DMS53 (cell line): ENCODE results near the gene AP3B1.
"Not testable (repeated sequence)": the region's sequence is repeated elsewhere in the genome, so short reads cannot be mapped to it uniquely, and the experiment has no call there.

Source experiments
- DNase-seq: peaks from one replicate; lab custom pipeline; 2025; lab: John Stamatoyannopoulos, UW

AP3B1 gene

GRCh38 chr5:78243639-78244038 is 50.9 kb downstream of the AP3B1 start:
- no peak for DNase-seq

DNA sequence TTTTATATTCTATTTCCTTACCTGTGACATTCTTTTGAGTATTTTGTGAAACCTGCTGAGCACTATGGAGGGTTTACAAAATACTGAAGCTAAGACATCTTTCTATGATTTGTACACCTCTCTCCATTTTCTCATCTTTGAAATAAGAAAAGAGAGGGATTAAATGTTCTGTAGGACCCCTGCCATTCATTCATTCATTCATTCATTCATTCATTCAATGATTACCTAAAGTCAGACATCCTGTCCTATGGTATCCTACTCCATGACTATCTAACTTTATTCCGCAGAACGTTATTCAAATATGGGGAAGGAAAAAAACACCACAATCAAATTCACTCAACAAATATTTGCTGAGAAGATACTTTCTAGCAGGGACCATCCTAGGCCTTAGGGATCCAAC is 51.4 kb downstream of the AP3B1 start:
- DNase-seq = no peak

GRCh38 chr5:78242001-78242400 is 52.5 kb downstream of the AP3B1 start:
- no peak for DNase-seq

- DNase-seq = no peak
Observed at GRCh38 chr5:78237911-78238310, 56.6 kb downstream of the AP3B1 start.

- no peak for DNase-seq
Observed at GRCh38 chr5:78236046-78236445, 58.5 kb downstream of the AP3B1 start.

GRCh38 chr5:78235289-78235688 is 59.2 kb downstream of the AP3B1 start:
- peak; percentile 11 for DNase-seq

DNA sequence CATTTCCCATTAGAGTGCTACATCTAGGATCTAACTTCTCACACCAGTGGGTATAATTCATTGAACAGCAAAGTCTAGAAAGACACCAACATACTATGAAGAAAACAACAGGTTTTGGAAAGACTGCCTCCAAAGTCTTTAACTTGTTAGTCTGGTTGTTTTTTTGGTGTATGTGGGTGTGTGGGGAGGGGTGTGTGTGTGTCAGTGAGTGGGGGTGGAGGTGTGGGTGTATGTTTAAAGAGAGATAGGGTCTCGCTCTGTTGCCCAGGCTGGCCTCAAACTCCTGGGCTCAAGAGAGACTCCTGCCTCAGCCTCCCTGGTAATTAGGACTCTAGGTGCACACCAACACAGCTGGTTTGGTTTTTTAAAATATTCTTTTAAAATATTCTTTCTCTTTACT is 59.7 kb downstream of the AP3B1 start:
- no peak for DNase-seq

DNA sequence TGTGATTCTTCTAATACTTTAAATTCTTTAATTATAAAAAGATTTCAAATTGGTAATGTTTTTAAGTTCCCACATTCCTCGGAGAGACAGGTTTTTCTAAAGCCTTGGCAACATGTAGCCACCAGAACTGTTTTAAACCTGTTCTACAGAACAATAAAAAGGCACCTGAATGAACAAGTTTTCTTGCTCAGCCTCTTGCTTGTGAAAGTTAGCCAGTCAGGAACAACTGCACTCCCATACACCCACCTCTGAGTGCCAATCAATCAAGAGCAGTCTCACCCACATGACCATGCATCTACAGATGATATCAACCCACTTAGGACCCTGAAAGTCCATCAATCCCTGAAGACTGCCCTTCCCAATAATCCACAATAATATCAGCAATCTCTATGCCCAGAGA is 62.3 kb downstream of the AP3B1 start:
- DNase-seq = no peak

DNA sequence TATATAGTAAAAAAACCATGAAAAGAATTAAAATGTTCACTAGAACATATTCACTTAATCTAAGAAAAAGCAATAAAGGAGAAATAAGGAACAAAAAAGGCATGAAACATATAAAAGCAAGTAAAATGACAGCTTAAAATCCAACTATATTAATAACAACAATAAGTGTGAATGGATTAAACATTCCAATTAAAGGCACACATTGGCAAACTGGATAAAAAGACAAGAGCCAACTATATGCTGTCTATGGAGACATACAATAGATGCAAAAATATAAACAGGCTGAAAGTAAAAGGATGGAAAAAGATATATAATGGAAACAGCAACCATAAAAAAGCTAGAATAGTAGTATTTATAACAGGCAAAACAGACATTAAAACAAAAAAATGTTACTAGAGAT is 70.1 kb downstream of the AP3B1 start:
- no peak for DNase-seq

DNA sequence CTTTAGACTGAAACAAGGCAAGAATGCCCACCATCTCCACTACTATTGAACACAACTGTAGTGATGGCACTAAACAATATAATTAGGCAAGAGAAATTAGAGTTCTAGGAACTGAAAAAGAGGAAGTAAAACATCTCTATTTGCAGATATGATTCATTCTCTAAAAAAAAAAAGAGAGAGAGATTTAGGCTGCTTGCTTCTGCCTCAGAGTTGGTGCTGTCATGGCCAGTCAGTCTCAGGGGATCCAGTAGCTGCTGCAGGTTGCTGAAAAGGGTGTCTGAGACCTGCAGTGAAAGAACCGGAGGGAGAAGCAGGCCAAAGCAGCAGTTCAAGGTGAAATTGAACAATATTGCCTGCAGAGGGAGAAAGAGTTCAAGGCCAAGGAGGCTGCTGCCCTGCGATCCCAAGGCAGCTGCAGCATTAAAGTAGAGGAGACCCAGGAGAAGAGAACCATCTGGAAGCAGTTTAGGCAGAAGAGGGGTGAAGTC is 72.5 kb downstream of the AP3B1 start:
- DNase-seq = peak; percentile 45

DNA sequence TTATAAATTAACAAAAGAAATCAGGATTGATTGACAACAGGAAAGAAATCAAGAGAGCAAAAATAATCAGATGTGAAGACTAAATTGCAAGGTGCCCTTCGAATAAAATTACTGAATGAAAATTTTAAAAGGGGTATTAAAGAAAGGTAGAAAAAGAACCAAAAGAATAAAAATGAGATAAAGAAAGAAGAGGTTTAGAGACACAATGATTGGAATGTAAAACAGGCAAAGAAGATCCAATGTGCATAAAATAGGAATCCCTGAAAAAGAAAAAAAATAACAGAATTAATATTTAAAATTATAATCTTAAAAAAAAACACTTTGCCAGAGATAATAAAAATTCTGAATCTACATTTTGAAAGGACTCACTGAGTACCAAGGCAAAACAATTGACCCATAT is 73.0 kb downstream of the AP3B1 start:
- no peak for DNase-seq

GRCh38 chr5:78215972-78216371 is 78.5 kb downstream of the AP3B1 start:
- no peak for DNase-seq

DNA sequence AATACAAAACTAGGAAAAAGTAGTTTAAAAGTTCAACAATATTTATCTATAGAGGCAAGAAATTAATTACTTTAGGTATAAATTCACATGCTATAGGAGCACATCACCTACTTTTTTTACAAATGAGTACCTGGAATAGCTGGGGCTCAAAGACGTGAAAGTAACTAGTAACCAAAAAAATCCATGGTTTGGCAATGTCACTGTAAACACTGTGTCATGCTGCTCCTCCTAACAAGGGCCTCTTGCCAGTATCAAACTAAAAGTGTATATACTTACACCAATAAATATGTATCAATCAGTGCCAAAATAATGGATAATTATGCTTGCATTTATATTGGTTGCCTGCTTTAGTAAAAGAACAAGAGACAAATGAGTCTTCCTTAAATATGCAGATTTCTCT is 78.9 kb downstream of the AP3B1 start:
- DNase-seq = no peak

GRCh38 chr5:78213799-78214198 is 80.7 kb downstream of the AP3B1 start:
- no peak for DNase-seq

DNA sequence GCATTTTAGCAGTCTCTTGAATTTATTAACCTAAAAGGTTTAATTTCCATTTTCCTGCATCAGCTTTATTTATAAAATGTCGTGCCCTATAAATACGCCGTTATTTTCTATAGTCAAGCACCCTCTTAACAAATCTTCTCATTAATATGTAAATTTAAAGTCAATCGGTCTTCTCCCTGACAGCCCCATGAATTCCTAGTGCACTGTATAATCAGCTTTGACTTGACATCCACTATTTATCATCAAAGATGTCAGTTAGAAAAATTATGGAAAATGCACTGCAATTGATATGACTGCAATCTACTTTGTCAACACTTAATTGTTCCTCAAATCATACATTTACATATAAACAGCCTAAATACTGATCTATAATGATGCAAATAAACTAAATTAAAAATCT is 83.4 kb downstream of the AP3B1 start:
- DNase-seq = no peak

DNA sequence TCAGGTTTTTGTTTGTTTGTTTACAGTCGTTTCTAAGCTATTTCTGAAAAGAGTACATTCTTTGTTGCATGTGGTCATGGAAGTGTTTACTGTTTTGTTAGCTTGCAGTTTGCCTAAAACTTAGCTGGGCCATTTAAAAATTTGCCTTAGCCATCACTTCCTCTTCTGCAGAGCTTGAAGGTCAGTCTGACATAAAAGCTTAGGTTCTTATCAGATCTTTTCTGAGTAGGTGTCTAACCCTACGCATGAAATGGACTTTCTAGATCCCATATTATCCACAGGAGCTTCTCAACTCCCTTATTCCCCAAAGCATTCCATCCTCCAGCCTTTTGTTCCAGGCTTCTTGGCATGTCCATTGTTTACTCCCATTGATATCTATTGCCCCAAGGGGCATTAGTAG is 90.3 kb downstream of the AP3B1 start:
- DNase-seq = peak; percentile 13

- DNase-seq = no peak
Observed at GRCh38 chr5:78203815-78204214, 90.7 kb downstream of the AP3B1 start.

- no peak for DNase-seq
Observed at GRCh38 chr5:78190402-78190801, 104.1 kb downstream of the AP3B1 start.

GRCh38 chr5:78188681-78189080 is 105.8 kb downstream of the AP3B1 start:
- not testable (repeated sequence) for DNase-seq

DNA sequence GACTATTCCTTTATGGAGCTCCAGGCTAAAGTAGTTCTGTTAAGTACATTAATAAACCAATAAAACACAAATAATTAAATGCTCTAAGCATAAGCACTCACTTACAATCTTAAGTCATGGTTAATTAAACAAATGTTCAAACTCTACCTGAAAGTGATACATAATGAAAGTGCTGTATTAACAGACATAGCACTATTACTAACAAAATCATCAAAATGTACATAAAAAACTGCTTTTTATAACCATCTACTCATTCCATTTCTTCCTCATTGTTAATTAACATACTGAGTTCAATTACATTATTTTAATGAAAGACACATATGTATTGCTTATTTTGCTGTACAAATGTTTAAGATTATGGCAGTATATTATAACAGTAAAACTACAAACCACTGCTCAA is 107.3 kb downstream of the AP3B1 start:
- DNase-seq = no peak

DNA sequence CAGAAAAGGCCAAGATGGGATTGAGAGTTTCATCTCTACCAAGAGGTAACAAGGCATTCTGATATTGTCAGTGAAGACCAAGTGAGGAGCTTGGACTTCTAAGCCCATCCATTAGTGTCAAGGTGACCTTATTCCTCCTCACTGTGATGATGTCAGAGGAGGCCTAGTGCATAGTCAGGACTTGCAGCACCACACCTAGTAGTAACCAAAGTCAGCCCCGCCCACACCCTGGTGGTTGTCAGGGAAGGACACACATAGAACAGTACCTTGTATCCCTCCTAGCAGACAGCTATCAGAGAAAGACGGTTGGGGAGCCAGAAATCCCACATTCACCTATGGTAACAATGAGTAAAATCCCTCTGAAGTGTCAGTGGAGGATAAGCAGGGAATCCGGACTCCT is 111.7 kb downstream of the AP3B1 start:
- no peak for DNase-seq

DNA sequence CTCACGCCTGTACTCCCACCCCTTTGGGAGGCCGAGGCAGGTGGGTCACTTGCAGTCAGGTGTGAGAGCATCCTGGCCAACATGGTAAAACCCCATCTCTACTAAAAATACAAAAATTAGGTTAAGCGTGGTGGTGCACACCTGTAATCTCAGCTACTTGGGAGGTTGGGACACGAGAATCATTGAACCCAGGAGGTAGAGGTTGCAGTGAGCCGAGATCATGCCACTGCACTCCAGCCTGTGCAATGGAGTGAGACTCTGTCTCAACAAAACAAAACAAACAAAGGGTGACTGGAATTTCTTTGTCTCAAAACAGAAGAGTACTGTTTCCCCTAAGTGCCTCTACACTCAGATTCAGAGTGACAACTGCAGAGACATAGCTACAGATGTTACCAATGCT is 116.1 kb downstream of the AP3B1 start:
- peak; percentile 4 for DNase-seq

DNA sequence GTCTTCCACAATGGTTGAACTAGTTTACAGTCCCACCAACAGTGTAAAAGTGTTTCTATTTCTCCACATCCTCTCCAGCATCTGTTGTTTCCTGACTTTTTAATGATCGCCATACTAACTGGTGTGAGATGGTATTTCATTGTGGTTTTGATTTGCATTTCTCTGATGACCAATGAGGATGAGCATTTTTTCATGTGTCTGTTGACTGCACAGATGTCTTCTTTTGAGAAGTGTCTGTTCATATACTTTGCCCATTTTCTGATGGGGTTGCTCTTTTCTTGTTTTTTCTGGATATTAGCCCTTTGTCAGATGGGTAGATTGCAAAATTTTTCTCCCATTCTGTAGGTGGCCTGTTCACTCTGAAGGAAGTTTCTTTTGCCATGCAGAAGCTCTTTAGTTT is 124.2 kb downstream of the AP3B1 start:
- DNase-seq = not testable (repeated sequence)

GRCh38 chr5:78162253-78162862 is 132.1 kb downstream of the AP3B1 start:
- peak; percentile 70 for DNase-seq

GRCh38 chr5:78157001-78157400 is 137.5 kb downstream of the AP3B1 start:
- DNase-seq = no peak
